Testis (tissue), 2 donors: ENCODE measurements around the gene SLC38A10.

Experiments used
- CTCF ChIP-seq, 3 experiments: fragments of 450-650 bp in 2 of 3; fragments of 200-600 bp in 1 of 3; sonication (generic) in 1 of 3; IDR thresholded peaks; one replicate each; pipeline ENCODE4 v1.5.1; 2016 to 2019; ENCODE audit warnings: antibody characterized with exemption in 3 of 3, mild to moderate bottlenecking in 2 of 3, moderate library complexity in 1 of 3
- POLR2A ChIP-seq: fragments of 450-650 bp; IDR thresholded peaks from one replicate; pipeline ENCODE4 v1.6.1; 2017; ENCODE audit warnings: antibody characterized with exemption, mild to moderate bottlenecking, moderate library complexity

GRCh38 chr17:81309140-81309858 is 14.2 kb upstream of the SLC38A10 start:
- TF ChIP-seq CTCF (IDR thresholded peaks at IDR 0.05) (peak; percentile 17 to 38 (median 26)), POLR2A (no peak)
